Raji (cell line): ENCODE measurements around the gene AMIGO1.

Experiments used
- POLR2A ChIP-seq: IDR thresholded peaks from 2 replicates; pipeline ENCODE4 v1.6.1; 2011; ENCODE audit warnings: low read depth, low read length, control low read depth; ENCODE audit not compliant: insufficient read depth

Gene AMIGO1

DNA sequence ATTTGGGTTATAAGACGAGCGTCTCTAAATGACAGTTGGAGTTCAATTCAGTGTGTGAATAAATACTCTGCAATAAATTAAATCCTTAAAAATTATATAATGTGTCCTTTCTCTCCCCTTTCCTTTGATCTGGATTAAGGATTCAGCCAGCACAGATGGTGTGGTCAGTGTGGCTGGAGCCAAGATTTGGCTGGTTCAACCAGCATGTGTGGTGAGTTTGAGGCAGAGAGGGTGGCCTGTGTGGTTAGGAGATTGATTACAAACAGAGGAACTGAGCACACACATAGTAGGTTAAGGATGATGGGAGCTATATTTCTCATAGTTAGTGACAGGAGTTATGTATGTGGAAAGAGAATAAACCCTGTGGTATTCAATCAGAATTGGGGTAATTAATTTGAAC is 14.2 kb upstream of the AMIGO1 start:
- no peak for TF ChIP-seq POLR2A

DNA sequence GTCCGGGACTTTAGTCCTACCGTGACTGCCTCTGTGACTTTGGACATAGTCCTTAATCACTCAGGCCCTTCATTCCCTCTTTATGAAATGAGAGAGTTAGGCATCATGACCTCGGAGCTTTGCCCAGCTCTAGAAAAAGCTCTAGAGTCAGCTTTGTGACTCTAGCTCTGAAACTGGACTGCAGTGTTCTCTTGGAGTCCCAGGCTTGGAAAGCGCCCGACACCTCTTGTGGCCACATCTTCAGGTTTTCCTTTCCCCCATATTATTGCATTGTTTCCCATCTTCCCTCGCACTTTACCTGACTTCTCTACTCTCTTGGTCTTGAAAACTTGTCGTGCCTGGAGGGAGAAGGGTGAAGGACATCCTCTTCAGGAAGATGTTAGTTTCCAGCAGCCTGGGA is 12.5 kb upstream of the AMIGO1 start:
- TF ChIP-seq POLR2A, result no peak

DNA sequence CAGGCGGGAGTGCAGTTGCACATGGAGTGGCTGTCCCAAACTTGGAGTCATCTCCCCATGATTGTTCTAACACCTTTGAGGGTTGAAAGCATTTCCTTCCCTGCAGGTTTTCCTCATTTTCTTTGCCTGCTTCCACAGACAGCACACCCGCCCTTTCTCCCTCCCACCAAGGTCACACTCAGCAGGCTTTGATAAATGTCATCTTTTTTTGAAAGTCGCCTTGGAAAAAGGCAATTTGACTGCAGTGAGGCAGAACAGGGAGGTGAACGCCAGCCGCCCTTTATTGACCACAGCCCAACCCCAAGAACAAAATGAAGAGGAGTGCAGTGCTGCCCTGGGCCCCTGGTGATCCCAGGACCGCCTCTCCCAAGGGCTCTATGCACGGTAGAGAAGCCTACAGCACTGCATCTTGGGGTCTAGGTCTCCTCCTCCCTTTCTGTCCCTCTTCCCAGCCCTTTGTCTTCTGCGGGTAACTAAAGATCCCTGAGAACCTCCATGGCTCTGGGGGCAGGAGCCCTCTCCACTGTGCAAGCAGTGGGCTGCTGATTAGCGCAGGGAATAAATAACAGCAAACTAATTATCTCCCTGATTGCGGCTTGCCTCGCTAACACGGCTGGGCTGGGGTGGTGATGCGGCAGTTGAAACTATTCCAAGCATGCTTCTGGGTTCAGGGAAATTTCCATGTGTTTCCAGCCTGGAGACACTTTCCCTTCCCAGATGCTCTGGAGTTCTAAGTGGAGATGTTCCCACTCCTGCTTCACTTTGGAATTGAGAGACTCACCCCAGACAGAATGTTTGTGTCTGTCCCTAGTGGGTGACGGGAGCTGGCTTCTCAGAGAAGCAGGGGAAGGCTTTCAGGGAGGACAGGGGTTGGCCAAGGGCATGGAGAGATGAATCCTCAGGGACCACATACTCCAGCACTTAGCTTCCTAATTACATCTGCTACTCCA is 11.8 kb upstream of the AMIGO1 start:
- no peak for TF ChIP-seq POLR2A

DNA sequence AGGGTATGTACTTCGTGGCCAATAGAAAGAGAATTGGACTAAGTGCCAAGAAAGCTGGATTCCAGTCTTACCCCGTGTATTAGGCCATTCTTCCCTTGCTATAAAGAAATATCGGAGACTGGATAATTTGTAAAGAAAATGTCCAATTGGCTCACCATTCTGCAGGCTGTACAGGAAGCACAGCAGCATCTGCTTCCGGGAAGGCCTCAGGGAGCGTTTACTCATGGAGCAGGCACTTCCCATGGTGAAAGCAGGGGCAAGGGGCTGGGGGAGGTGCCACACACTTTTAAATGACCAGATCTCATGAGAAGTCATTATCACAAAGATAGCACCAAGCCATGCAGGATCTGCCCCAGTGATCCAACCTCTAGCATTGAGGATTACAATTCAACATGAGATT is 7.8 kb upstream of the AMIGO1 start:
- TF ChIP-seq POLR2A, result no peak

DNA sequence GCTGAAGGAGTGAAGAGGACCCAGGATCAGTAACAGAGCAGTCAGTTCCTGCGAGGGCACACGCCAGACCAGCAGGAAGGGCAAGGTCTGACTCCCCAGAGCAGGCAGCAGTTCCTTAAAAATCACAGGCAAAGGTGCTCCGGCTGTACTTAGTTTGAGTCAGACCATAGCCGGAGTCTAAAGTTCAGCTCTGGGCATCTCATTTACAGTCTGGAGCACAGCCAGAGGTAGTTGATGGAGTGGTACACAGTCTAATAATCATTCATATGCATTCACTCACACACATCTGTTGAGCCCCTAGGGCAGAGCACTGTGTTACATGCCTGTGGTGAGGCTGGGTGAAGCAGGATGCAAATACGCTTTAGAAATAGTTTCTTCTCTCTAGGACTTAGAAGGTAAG is 7.3 kb upstream of the AMIGO1 start:
- TF ChIP-seq POLR2A, result no peak

DNA sequence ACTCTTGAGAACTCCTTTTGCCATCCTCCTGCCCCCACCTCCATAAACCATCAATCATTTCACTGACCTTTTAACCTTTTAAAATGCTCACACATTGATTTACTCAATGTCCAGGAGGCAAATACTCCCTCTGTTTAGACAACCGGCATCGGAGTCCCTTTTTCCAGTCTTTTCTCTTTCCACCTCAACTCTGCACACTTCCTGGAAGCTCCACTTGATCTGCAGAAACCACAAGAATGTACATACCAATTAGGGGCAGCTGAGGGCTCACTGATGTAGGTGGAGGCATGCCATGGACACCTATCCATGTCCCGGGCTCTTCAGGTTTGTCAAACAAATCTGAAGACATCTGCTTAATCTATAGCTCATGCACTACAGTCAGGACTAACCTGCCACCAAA is 5.3 kb upstream of the AMIGO1 start:
- no peak for TF ChIP-seq POLR2A

DNA sequence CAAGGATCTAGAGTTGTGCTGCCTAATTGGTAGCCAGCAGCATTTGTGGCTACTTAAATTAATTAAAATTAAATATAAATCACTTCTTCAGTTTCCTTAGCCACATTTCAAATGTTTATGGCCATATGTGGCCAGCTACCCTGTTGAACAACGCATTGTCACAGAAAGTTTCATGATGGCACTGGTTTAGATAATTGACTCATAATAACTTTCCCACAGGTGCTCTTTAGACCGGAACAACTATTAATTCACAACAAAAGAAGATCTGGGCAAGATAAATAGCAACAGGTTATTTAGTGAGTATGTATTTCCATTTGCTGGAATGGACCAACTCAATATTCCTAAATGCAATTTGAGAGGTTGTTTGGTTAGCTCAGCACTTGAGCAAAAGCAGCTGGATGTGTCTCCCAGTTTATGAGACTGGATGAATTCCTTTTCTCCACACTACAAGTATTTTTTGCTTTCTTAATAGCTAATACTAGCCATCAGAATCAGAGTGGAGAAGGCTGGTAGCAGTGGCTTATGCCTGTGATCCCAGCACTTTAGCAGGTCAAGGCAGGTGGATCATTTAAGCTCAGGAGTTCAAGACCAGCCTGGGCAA is 3.7 kb upstream of the AMIGO1 start:
- no peak for TF ChIP-seq POLR2A

DNA sequence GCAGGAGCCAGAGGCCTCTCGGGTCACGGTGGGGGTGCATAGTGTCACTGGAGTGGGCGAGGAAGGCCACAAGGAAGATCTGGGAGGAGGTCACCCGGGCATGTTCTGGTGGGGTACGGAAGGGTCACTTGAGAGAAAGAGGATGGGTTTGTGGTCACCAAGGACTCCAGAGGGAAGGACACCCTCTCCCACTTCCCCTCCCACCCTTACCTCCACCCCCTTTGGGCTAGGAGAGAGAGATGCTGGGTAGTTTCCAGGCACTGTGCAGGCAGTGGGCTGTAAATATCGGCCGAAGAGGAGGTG is 703 bp downstream of the AMIGO1 start:
- TF ChIP-seq POLR2A, result no peak

DNA sequence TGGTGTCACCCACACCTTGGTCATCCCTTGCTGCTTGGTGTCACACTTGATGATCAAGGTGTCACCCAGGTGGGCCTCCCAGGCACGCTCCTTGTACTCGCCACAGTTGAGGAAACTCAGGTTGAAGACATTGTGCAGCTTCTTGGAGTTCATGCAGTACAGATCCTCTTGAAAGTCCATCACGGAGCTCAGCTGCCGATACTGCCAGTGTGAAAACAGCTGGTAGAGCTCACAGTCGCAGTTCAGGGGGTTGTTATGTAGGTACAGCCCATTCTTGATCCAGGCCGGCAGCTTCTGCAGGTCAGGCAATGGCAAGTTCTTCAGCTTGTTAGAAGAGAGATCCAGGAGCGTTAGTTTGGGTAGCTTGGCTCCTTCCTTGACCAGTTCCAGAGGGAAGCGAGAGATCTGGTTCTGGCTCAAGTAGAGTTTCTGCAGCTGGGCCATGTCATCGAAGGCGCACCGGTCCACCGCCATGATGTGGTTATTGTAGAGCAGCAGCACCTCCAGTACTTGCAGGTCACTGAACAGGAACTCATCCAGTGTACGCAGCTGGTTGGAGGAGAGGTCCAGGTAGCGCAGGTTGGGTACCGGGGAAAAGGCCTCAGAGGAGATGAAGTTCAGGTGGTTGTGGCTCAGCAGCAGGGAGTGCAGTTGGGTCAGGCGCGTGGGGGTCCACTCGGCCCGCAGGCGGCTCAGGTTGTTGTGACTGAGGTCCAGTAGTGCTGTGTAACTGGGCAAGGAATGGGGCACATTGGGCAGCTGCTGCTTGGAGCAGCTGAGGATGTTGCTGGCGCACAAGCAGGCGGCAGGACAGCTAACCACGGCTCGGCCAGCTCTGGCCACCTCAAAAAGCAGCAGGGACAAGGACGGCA is 1.3 kb downstream of the AMIGO1 start:
- no peak for TF ChIP-seq POLR2A

DNA sequence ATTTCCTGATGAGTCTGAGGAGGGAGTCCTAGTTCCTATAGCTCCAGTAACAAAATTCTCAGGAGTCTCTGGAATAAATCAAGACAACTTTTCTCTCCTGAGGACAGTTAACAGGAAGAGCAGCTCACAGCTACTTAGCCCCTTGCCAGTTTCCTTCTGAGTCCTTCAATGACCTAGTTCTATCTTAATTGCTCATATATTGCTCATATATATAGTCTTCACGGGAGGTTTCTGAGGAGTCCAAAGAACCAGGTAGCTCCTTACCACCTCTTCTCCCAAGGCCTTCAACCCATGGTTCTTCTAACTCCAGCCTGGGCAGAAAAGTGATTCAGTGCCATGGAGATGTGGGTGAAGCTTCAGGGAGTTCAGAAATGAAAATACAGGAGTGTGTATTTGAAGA is 4.6 kb downstream of the AMIGO1 start:
- TF ChIP-seq POLR2A, result no peak

DNA sequence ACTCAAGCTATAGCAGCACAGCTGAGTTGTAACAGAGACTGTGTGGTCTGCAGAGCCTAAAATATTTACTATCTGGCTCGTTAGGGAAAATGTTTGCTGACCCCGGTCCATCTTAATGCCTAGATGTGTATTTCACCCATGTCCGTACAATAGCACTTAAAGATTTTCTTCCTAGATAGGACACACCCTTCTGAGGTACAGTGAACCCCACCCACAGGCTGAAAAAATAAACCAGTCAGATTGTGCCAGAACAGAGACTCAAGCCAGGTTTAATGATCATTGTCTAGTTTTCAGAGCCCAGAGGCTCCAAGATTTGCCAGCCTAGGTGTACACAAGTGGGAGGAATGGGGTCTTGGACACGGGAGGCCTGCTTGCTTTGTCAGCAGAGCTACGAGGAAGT is 5.6 kb downstream of the AMIGO1 start:
- TF ChIP-seq POLR2A, result no peak

DNA sequence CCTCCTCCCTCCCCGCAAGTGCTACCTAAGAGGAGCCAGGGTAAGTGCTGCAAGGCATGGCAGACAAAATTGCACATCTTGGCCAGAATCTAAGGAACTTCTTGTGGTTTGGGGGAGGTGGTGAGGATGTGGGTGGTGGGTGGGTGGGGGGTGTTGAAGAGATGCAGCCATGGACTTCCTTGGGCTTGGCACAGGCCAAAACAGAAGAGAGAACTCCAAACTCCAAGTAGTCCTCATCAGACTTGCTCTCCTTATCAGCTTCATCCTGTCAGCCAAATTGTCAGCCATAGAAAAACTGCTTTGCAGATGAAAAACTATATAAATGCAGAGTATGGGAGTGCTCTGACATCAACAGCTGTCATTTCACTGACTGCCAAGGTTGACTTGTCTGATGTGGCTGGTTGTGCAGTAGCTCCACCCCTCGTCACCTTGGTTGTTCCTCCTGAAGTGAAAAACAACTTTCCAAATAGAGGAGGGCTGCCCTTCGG is 7.1 kb downstream of the AMIGO1 start:
- TF ChIP-seq POLR2A, result no peak

DNA sequence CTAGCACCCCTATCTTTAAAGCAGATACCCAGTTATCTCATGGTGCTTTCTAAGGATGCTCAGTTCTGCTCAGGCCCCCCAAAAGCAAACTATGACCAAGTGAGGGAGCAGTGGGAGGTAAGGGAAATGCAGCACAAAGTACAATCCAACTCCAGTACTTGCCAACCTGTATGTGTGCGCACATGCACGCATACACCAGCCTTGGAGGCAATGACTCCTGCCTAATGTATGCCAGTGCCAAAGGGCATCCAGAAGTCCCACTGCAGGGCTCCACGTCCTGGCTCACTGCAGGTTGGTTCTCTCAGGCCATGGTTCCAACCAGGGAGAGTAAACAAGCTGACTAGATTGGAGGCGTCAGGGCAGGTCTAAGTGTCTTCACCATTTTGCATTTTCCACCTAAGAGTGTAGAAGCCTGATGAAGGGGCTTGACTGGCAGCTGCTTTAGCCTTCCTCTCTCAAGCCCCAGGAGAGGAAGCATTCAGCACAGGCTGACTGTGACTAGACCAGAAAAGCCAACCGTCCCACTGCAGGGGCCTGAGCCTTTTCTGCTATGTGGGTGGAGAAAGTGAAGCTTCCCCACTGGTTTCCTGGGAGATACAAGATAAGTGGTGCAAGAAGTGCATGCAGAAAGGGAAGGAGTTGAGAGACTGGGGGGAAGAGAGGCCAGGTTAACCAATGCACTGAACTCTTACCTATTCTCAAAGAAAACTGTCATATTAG is 7.7 kb downstream of the AMIGO1 start:
- TF ChIP-seq POLR2A, result no peak

DNA sequence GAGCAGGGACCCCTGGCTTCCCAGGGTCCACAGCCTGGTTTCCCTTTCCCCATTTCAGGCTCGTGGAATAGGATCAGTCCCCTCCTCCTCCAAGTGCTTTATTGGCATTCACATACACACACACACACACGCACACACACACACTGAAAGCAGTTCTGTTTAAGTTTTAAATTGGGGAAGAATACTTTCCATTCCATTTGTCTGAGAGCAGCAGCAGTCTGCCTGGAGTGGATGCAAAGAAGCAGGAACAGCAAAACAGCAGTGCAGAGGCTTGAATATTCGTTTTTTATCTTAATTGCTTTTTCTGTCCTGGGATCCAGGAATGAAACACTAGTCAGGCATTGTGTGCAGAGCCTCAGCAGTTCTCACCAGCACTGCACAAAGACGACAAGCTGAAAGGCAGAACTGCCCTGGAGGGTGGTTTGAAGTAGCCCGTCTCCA is 8.6 kb downstream of the AMIGO1 start:
- TF ChIP-seq POLR2A, result no peak
